IMR-90 (cell line): Measurements from ENCODE around the gene FBXO15. TPM values are rescaled to one million over a fixed set of nuclear protein-coding genes. Genes with fewer than 3 reads are reported as not detected.

Source experiments
- ATAC-seq: fragments of 200-7000 bp; cut with Tn5 transposase; 2 replicates; pipeline ENCODE4 v1.9.1; 2020; ENCODE audit warnings: low read depth, mild to moderate bottlenecking, moderate library complexity
- BruUV-seq: library from RNA; stranded (reverse); fragments of 400-500 nt; replicated peaks from 2 replicates; lab custom pipeline; 2021; lab: Mats Ljungman, UMichigan
- CTCF ChIA-PET: fragments of 300-600 bp; formaldehyde crosslinking; extraction: SDS; loops from one replicate; lab custom pipeline; 2021; ENCODE audit warnings: antibody characterized with exemption; lab: Yijun Ruan, JAX
- POLR2A ChIA-PET: fragments of 300-600 bp; sonication (Branson Sonifier 250); formaldehyde crosslinking; loops from one replicate; lab custom pipeline; 2022; ENCODE audit warnings: antibody characterized with exemption; ENCODE audit not compliant: unreplicated experiment; lab: Charles Lee
- DNase-seq: peaks from one replicate; pipeline ENCODE4 v3.0.0; 2013
- H2AFZ ChIP-seq: replicated peaks from 2 replicates; pipeline ENCODE3; 2013; ENCODE audit warnings: low read length, mild to moderate bottlenecking; ENCODE audit not compliant: poor library complexity
- H2AK5ac ChIP-seq: 2 replicates; pipeline ENCODE4 v1.6.1; 2013; ENCODE audit warnings: low read depth, low read length, inconsistent platforms
- H2AK9ac ChIP-seq: replicated peaks from 2 replicates; pipeline ENCODE3; 2013; ENCODE audit warnings: mild to moderate bottlenecking, low read depth, low read length, moderate library complexity; ENCODE audit not compliant: poor library complexity
- H2BK120ac ChIP-seq: 2 replicates; pipeline ENCODE4 v1.6.1; 2013; ENCODE audit warnings: low read depth, low read length, inconsistent platforms
- H2BK15ac ChIP-seq: 3 replicates; pipeline ENCODE4 v1.6.1; 2013; ENCODE audit warnings: low read depth, low read length, inconsistent platforms
- H2BK20ac ChIP-seq: 2 replicates; pipeline ENCODE4 v1.6.1; 2013; ENCODE audit warnings: low read depth, mild to moderate bottlenecking, inconsistent platforms, low read length, moderate library complexity
- H2BK5ac ChIP-seq: 2 replicates; pipeline ENCODE4 v1.6.1; 2013; ENCODE audit warnings: mild to moderate bottlenecking, low read depth, low read length, inconsistent platforms; ENCODE audit not compliant: poor library complexity, severe bottlenecking
- H3K14ac ChIP-seq: replicated peaks from 2 replicates; pipeline ENCODE4 v1.6.1; 2013; ENCODE audit warnings: low read depth, low read length, inconsistent platforms
- H3K18ac ChIP-seq: 2 replicates; pipeline ENCODE4 v1.6.1; 2013; ENCODE audit warnings: low read depth, low read length, control low read depth
- H3K23ac ChIP-seq: 2 replicates; pipeline ENCODE4 v1.6.1; 2013; ENCODE audit warnings: low read depth, low read length, inconsistent platforms
- H3K27ac ChIP-seq: 2 replicates; pipeline ENCODE4 v1.5.1; 2013; ENCODE audit warnings: mild to moderate bottlenecking, control low read depth, low read length; ENCODE audit not compliant: insufficient read depth
- H3K27me3 ChIP-seq: 2 replicates; pipeline ENCODE4 v1.6.1; 2013; ENCODE audit warnings: low read length; ENCODE audit not compliant: control insufficient read depth, insufficient read depth
- H3K36me3 ChIP-seq: 2 replicates; pipeline ENCODE4 v1.6.1; 2013; ENCODE audit warnings: low read length, mixed read lengths; ENCODE audit not compliant: control insufficient read depth, insufficient read depth
- H3K4ac ChIP-seq: 2 replicates; pipeline ENCODE4 v1.6.1; 2013; ENCODE audit warnings: low read depth, low read length, inconsistent platforms
- H3K4me1 ChIP-seq: 2 replicates; pipeline ENCODE4 v1.6.1; 2013; ENCODE audit warnings: low read length, mixed read lengths; ENCODE audit not compliant: control insufficient read depth, insufficient read depth
- H3K4me2 ChIP-seq: 2 replicates; pipeline ENCODE4 v1.6.1; 2013; ENCODE audit warnings: low read depth, mild to moderate bottlenecking, control low read depth, low read length, moderate library complexity
- H3K4me3 ChIP-seq: 2 replicates; pipeline ENCODE4 v1.5.1; 2013; ENCODE audit warnings: low read depth, mild to moderate bottlenecking, control low read depth, low read length, moderate library complexity; ENCODE audit not compliant: insufficient read depth
- H3K56ac ChIP-seq: 2 replicates; pipeline ENCODE4 v1.6.1; 2013; ENCODE audit warnings: low read length, inconsistent platforms; ENCODE audit not compliant: insufficient read depth; ENCODE audit errors: extremely low read depth
- H3K79me1 ChIP-seq, 2 experiments: 2 replicates each; pipeline ENCODE4 v1.6.1; 2013; ENCODE audit warnings: low read length in 2 of 2, inconsistent platforms in 1 of 2, low read depth in 1 of 2
- H3K9ac ChIP-seq: 2 replicates; pipeline ENCODE4 v1.6.1; 2013; ENCODE audit warnings: low read depth, low read length, control low read depth
- H3K9me1 ChIP-seq: 2 replicates; pipeline ENCODE4 v1.6.1; 2013; ENCODE audit warnings: low read length, inconsistent platforms; ENCODE audit not compliant: insufficient read depth
- H3K9me3 ChIP-seq: 2 replicates; pipeline ENCODE4 v1.6.1; 2013; ENCODE audit warnings: low read length; ENCODE audit not compliant: control insufficient read depth, insufficient read depth
- H4K20me1 ChIP-seq: 2 replicates; pipeline ENCODE4 v1.6.1; 2013; ENCODE audit warnings: low read length, inconsistent platforms; ENCODE audit not compliant: insufficient read depth
- H4K5ac ChIP-seq: 2 replicates; pipeline ENCODE4 v1.6.1; 2013; ENCODE audit warnings: mild to moderate bottlenecking, low read depth, low read length, control low read depth
- H4K8ac ChIP-seq, 2 experiments: 2 replicates each; pipeline ENCODE4 v1.6.1; 2013; ENCODE audit warnings: low read depth in 2 of 2, low read length in 2 of 2, control low read depth in 1 of 2, inconsistent platforms in 1 of 2
- H4K91ac ChIP-seq: 2 replicates; pipeline ENCODE4 v1.6.1; 2013; ENCODE audit warnings: low read depth, low read length, inconsistent platforms; ENCODE audit not compliant: insufficient read depth
- BHLHE40 ChIP-seq: fragments of 150-350 bp; IDR thresholded peaks from 2 replicates; pipeline ENCODE4 v1.6.1; 2016; ENCODE audit warnings: mild to moderate bottlenecking, low read depth, low read length
- CEBPB ChIP-seq: IDR thresholded peaks from 2 replicates; pipeline ENCODE4 v1.6.1; 2012; ENCODE audit warnings: low read depth, low read length, improper control_type of control experiment
- CHD1 ChIP-seq: IDR thresholded peaks from 2 replicates; pipeline ENCODE4 v1.6.1; 2012; ENCODE audit warnings: low read depth, low read length, improper control_type of control experiment
- ELK1 ChIP-seq: fragments of 150-350 bp; IDR thresholded peaks from 2 replicates; pipeline ENCODE4 v1.6.1; 2016; ENCODE audit warnings: low read depth, mild to moderate bottlenecking, low read length, moderate library complexity, borderline replicate concordance
- FOS ChIP-seq: fragments of 150-350 bp; IDR thresholded peaks from 2 replicates; pipeline ENCODE4 v1.6.1; 2016; ENCODE audit warnings: low read depth, low read length
- MAFK ChIP-seq: IDR thresholded peaks from 2 replicates; pipeline ENCODE4 v1.6.1; 2012; ENCODE audit warnings: low read depth, low read length, improper control_type of control experiment
- MAZ ChIP-seq: IDR thresholded peaks from 2 replicates; pipeline ENCODE4 v1.6.1; 2012; ENCODE audit warnings: low read depth, mild to moderate bottlenecking, low read length, improper control_type of control experiment, moderate library complexity, borderline replicate concordance
- MXI1 ChIP-seq: IDR thresholded peaks from 2 replicates; pipeline ENCODE4 v1.6.1; 2012; ENCODE audit warnings: low read depth, mild to moderate bottlenecking, low read length, moderate library complexity, borderline replicate concordance
- NFE2L2 ChIP-seq: fragments of 150-350 bp; IDR thresholded peaks from 2 replicates; pipeline ENCODE4 v1.6.1; 2016; ENCODE audit warnings: low read depth, mild to moderate bottlenecking, low read length
- POLR2A ChIP-seq: IDR thresholded peaks from 2 replicates; pipeline ENCODE4 v1.6.1; 2012; ENCODE audit warnings: mild to moderate bottlenecking, low read depth, low read length
- RAD21 ChIP-seq: IDR thresholded peaks from 2 replicates; pipeline ENCODE4 v1.6.1; 2012; ENCODE audit warnings: low read length, improper control_type of control experiment
- RCOR1 ChIP-seq: IDR thresholded peaks from 2 replicates; pipeline ENCODE4 v1.6.1; 2012; ENCODE audit warnings: mild to moderate bottlenecking, low read length, improper control_type of control experiment; ENCODE audit not compliant: insufficient replicate concordance
- RFX5 ChIP-seq: IDR thresholded peaks from 2 replicates; pipeline ENCODE4 v1.8.0; 2012; ENCODE audit warnings: low read depth, mild to moderate bottlenecking, low read length, moderate library complexity
- SMC3 ChIP-seq: fragments of 150-350 bp; IDR thresholded peaks from 2 replicates; pipeline ENCODE4 v1.6.1; 2016; ENCODE audit warnings: low read depth, mild to moderate bottlenecking, antibody characterized with exemption, low read length, moderate library complexity
- WGBS, 2 experiments: methylation state at CpG; one replicate each; pipeline versions ENCODE4 v1.1.5 to v1.1.7; 2013; ENCODE audit warnings: missing lambda C conversion rate in 2 of 2; ENCODE audit not compliant: insufficient read length in 1 of 2; ENCODE audit errors: extremely low coverage in 2 of 2; 5-methylcytosine and 5-hydroxymethylcytosine counted together
- dilution Hi-C: fragments of 300-500 bp; cut with HindIII; formaldehyde crosslinking; loops from one replicate; pipeline ENCODE4 v1.14.3; 2018; ENCODE audit warnings: low sequenced_read_pairs; ENCODE audit not compliant: unreplicated experiment
- in situ Hi-C: fragments of 300-500 bp; cut with MboI; formaldehyde crosslinking; loops from 3 replicates; pipeline ENCODE4 v1.14.3; 2019; ENCODE audit warnings: low sequenced_read_pairs, inconsistent platforms, mixed read lengths
- intact Hi-C: fragments of 100-400 bp; cut with micrococcal nuclease; formaldehyde crosslinking; loops from 2 replicates; pipeline ENCODE4 v1.10.0; 2022
- polyA plus RNA-seq, 3 experiments: library from polyadenylated mRNA; depleted of rRNA; stranded (reverse); fragments of >200 nt; gene quantifications; 2 replicates each; pipeline ENCODE4 v1.2.3, GENCODE V29; 2012; ENCODE audit warnings: low replicate concordance in 1 of 3
- total RNA-seq: library from RNA; depleted of rRNA; stranded (reverse); fragments of >200 nt; gene quantifications from 2 replicates; pipeline ENCODE4 v1.2.3, GENCODE V29; 2012
- TF ChIP-seq, protein P1 (sequence below): conservative IDR thresholded peaks from 2 replicates; pipeline ENCODE4 v1.5.1; 2012; ENCODE audit warnings: mild to moderate bottlenecking, low read depth, low read length, improper control_type of control experiment
- TF ChIP-seq, protein P2 (sequence below): fragments of 150-350 bp; IDR thresholded peaks from 2 replicates; pipeline ENCODE4 v1.6.1; 2017; ENCODE audit warnings: mild to moderate bottlenecking, antibody characterized with exemption, low read length, low read depth

FBXO15 gene
- total and polyA plus RNA-seq, 2 of the 4 experiments (the other 2 are of a cell fraction), result 0.90 to 2.0 TPM

DNA sequence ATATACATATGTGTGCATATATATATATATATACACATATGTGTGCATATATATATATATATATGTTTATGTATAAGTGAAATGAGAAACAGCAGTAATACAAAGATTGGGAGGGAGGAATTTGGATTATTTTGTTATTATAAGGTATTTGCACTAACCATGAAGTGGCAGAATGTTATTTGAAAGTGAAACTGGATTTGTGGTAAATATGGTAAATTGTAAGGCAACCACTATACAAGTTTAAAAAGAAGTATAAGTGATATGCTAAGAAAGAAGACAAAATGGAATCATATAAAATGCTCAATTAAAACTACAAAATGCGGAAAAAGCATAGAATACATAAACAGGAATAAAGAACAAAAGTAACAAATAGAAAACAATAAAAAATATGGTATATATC lies 37.5 kb downstream of the FBXO15 start:
- ATAC-seq (no peak), DNase-seq (no peak)
- TF ChIP-seq ELK1, result no peak
- TF ChIP-seq NFE2L2, result no peak
- no peak for TF ChIP-seq RAD21
- TF ChIP-seq MAZ, result no peak
- TF ChIP-seq CHD1, result no peak
- no peak for TF ChIP-seq BHLHE40
- no peak for TF ChIP-seq CEBPB
- no peak for TF ChIP-seq MXI1
- TF ChIP-seq, protein P1, sequence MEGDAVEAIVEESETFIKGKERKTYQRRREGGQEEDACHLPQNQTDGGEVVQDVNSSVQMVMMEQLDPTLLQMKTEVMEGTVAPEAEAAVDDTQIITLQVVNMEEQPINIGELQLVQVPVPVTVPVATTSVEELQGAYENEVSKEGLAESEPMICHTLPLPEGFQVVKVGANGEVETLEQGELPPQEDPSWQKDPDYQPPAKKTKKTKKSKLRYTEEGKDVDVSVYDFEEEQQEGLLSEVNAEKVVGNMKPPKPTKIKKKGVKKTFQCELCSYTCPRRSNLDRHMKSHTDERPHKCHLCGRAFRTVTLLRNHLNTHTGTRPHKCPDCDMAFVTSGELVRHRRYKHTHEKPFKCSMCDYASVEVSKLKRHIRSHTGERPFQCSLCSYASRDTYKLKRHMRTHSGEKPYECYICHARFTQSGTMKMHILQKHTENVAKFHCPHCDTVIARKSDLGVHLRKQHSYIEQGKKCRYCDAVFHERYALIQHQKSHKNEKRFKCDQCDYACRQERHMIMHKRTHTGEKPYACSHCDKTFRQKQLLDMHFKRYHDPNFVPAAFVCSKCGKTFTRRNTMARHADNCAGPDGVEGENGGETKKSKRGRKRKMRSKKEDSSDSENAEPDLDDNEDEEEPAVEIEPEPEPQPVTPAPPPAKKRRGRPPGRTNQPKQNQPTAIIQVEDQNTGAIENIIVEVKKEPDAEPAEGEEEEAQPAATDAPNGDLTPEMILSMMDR, result no peak
- no peak for TF ChIP-seq RCOR1
- no peak for TF ChIP-seq RFX5
- TF ChIP-seq, protein P2, sequence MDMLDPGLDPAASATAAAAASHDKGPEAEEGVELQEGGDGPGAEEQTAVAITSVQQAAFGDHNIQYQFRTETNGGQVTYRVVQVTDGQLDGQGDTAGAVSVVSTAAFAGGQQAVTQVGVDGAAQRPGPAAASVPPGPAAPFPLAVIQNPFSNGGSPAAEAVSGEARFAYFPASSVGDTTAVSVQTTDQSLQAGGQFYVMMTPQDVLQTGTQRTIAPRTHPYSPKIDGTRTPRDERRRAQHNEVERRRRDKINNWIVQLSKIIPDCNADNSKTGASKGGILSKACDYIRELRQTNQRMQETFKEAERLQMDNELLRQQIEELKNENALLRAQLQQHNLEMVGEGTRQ, result no peak
- TF ChIP-seq POLR2A, result no peak
- TF ChIP-seq FOS, result no peak
- TF ChIP-seq SMC3, result no peak
- no peak for TF ChIP-seq MAFK
- Histone ChIP-seq H2BK5ac (no peak overlapping the region), H4K8ac (no peak overlapping the region), H2AK9ac (no peak overlapping the region), H2BK20ac (no peak overlapping the region), H2BK15ac (no peak overlapping the region), H3K4me1 (peaks cover 6% of the 10 kb centered on the region), H4K20me1 (no peaks in the 10 kb centered on the region), H3K79me1 (no peaks in the 10 kb centered on the region), H4K5ac (no peak overlapping the region), H3K4ac (no peak overlapping the region), H3K27me3 (no peaks in the 10 kb centered on the region), H3K9me3 (peaks cover 3% of the 10 kb centered on the region; the same call in 1 of the 2 replicates), H3K9ac (no peak overlapping the region), H3K23ac (no peak overlapping the region), H3K9me1 (peaks cover 3% of the 10 kb centered on the region; the same call in 1 of the 2 replicates), H3K4me3 (no peak overlapping the region), H2BK120ac (no peak overlapping the region), H3K14ac (no peak overlapping the region), H3K18ac (no peak overlapping the region), H3K27ac (no peak overlapping the region), H3K4me2 (no peak overlapping the region), H3K36me3 (no peaks in the 10 kb centered on the region), H2AK5ac (no peak overlapping the region), H3K56ac (no peak overlapping the region), H4K91ac (no peak overlapping the region), H2AFZ (no peak overlapping the region)
- WGBS, 2 experiments, result no CpG with 5 or more reads among the region's 1 CpG
- dilution Hi-C loops (no loop called here), in situ Hi-C loops (no loop called here), intact Hi-C loops (loop anchor here (10.0 kb wide), 3 partner anchors 595 to 1235 kb away; no protein-coding TSS in a partner anchor)
- CTCF ChIA-PET, result no interaction called here
- POLR2A ChIA-PET, result no interaction called here
- BruUV-seq, result no TSS peak
